AG09319 (cell line): ENCODE data around the gene SLC22A3.

ENCODE experiments used
- DNase-seq: peaks from one replicate; pipeline ENCODE4 v3.0.0-alpha.2; 2010; ENCODE audit warnings: low read depth; ENCODE audit errors: extremely low read depth
- CTCF ChIP-seq: IDR thresholded peaks from 2 replicates; pipeline ENCODE4 v1.5.1; 2011; ENCODE audit warnings: low read depth, mild to moderate bottlenecking, inconsistent platforms, low read length, moderate library complexity

SLC22A3 gene

GRCh38 chr6:160349814-160350350 is 1.7 kb downstream of the SLC22A3 start:
- no peak for TF ChIP-seq CTCF
- DNase-seq = no peak

DNA sequence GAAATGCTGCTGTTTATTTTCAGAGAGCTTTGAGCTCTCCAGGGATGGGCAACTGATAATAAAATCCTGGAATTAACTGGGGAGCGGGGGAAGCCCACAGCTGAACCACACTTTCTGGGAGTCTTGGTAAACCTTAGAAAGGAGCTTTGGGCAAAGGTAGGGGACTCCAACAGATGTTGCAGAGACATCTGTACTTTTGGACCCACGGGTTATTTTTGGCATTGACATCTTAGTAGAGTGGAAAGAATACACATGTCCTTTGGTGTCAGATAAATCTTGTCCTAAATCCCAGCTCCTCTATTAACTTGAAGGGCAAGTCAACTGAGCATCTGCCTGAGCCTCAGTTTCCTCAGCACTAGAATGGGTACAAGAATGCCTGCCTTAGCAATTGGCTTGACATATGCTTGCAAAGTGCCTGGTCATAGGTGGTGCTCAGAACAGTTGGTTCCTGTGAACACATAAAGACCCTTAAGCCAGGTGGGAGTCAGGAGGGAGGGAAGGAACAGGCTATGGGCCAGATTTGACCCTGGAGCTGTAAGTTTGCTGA is 5.8 kb downstream of the SLC22A3 start:
- no peak for DNase-seq
- no peak for TF ChIP-seq CTCF

DNA sequence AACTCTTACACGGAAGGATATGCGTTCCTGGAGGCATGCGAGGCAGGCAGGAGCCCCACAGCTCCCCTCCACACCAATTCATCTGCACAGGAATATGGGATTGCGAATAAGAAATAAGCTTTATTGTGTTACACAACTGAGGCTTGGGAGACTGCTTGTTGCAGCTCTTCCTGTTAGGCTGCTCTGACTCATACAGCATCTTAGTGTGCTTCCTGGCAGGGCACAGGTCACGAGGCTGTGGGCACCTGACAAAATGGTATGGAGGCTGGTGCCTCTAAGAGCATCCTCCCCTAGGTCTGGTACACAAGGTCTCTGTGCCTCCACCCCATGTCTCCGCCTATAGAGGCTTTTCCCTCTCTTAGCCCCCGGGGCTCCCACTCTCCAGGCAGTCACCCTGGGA is 6.8 kb downstream of the SLC22A3 start:
- no peak for DNase-seq
- TF ChIP-seq CTCF = no peak

- DNase-seq = no peak
- no peak for TF ChIP-seq CTCF
These were observed 8.0 kb downstream of the SLC22A3 start for GRCh38 chr6:160356074-160356744.

GRCh38 chr6:160357088-160357487 is 8.9 kb downstream of the SLC22A3 start:
- no peak for TF ChIP-seq CTCF

DNA sequence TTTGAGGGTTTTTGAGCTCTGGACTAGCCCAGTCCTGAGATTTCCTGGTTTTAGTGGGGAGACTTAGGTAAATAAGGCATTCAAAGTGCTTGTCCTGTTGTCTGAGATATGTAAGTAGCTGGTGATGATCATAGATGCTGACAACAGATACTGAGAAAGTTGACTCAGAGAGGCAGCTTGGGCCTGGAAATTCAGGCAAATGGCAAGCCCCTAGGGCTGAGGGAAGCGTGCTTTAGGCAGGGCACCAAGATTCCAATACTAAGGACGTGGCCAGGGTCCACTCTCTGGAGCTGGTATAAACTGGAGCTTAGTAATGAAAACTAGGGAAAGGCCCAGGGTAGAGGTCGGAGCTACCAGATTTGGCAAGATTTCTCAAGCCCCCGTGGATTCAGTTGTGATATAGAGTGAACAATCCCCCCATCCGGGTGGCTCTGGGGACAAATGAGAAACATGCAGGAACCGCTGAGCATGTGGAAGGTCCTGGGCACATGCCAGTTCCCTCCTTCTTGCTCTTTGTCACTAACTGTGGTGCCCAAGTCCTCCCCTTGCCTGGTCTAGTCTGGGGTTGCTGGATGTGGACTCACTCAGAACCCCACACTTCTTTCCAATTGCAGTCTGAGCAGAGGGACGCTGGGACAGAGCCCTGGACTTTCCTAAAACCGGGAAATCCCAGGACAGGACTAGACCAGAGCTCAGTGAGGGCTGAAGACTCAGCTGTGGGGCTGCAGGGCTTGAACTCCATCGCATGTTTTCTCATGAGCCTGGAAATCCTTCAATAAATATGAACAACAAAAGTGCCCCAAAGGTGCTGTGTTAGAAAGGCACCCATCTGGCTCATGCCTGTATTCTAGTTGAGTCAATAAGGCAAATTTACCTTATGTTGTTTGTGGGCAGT is 10.3 kb downstream of the SLC22A3 start:
- DNase-seq = no peak
- no peak for TF ChIP-seq CTCF

More at GRCh38 chr6:160357088-160357487, 8.9 kb downstream of the SLC22A3 start:
- DNase-seq = no peak
